ENCODE results near the gene USH1C.
A peak's percentile ranks its signal among the peaks of the same experiment; 100 is the strongest.

The USH1C gene

DNA sequence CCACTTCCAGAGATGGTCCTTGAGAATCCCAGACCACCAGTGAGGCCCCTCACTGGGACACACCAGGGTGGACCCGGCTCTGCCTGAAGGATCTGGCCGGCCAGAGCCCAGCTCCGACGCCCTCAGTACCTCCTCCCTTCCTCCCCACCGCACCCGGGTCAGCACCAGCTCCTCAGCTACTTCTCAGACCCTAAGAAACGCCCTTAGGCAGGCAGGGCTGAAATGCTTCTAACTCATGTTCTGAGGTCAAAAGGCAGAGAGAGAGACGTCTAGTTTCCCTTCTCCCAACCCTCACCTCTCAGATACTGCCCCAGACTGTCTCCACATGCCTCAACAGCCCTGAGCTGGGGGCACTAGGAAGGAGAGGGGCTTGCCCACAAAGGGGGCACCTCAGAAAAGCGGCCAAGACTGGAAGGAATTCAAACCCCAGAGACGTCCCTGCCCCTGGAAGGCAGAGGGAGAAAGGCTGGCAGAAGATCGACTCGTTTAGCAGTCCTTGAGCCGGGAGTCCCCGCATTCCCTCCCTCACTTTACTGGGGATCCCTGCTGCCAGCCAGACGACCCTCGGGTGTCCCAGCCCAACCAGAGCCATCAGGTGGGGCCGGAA, 539 bp downstream of the USH1C start:
- no peak for DNase-seq

DNA sequence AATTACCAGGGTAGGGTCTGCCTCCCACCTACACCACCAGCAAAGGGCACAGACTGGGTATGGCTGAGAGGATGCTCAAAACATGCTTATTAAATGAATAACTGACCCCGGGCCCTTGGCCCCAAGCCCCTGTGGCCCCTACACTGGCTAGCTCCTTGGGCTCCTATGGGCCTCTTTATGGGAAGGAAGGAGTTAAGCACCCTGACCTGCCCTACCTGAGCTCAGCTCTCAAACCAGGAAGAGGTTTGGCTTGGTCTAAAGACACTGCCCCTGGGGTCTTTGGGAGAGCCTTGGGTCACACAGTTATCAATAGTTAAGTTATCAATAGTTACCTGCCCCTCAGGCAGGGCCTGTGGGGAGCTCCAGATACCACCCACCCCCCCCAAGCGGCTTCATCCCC, 1.2 kb downstream of the USH1C start:
- DNase-seq = no peak

DNA sequence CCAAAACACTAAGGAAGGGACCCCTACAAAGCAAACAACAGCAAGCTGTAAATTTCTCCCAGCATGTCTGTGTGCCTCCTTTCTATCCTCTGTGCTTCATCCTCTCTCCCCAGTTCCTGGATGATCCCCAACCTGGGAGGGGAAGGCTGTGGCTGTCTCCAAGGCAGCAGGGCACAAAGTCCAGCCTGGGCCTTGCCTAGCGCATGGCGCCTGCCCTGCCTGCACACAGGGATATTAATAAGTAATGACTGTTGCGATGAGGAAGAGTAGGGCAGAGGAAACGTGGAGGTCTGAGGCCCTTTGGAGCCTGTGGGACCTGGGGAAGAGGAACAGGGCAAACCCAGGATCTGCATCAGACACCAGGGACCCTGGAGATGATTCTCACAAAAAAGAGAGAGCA, 2.0 kb downstream of the USH1C start:
- DNase-seq = no peak

DNA sequence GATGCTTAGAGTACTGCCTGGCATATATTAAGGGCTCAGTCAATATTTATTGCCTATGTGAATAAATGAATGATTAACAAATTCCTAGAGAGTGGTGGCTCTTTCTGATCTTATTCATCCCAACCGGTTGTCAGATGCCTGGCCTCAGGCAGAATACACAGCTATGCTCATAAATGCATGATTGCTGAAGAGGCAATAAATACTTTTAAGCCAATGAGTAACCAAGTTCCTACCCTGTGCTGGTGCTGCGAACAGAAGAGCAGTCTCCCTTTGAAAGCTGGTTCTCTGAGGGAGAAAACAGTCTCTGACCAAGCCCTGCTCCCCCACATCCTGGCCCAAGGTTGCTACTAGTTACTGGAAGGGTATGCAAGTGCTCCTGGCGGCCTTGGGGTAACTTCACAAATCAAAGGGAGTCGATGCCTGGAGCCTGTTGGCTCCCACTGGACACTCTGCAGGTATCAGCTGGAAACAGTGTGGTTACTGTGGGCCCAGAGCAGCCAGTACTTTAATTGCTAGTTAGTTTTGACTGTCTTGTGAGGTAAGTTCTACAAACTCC, 2.8 kb downstream of the USH1C start:
- DNase-seq = no peak

DNA sequence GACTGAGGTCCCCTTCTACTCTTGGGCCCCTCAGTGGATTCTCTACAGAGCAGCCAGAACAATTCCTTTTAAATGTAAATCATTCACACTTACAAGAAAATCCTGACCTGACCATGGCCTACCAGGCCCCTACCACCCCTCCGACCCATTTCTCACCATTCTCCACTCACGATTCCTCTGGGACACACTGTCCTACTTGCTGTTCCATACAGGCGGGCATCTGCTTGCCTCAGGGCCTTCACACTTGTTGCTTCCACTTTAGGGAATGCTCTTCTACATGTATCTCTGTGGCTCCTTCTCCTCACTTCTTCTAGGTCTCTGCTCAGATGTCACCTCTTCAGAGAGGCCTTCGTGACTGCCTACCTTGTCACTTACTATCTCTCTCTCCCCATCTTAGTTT, 3.4 kb downstream of the USH1C start:
- DNase-seq = no peak

DNA sequence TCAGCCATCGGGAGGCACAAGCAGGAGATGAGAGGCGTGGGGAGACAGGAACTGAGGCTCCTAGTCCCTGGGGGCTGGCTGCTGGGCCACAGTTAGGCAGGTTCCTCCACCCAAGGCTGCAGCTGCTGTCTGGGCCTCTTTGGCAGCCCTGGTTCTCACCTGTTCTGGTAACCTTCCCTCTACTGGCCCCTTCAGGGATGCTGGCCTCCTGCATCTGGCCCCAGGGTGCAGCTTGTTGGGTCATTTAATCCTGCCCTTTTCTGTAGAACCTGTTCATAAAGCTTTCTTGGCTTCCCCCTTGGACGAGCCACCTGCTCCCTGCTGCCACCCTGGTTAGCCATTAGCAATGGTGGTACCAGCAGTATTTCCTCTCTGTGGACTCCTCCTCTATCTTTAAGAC, 5.5 kb downstream of the USH1C start:
- DNase-seq = no peak

DNA sequence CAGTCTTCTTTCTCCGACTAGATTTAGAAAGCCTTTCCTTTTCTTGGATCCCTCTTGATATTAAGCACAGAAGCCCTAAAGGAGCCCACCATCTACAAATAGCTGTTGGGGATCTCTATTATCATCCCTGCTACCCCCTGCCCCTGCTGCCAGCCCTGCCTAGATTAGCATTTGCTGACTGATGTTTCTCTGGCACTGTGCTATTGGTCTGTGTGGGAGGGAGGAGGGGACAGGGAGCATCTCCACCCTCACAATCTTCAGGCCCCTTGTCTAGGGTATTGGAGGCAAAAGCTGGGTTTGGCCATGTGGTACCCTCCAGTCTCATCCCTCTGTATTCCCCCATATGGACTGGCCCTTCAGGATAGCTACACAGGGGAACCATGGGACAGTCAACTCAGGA, 6.2 kb downstream of the USH1C start:
- DNase-seq = no peak

DNA sequence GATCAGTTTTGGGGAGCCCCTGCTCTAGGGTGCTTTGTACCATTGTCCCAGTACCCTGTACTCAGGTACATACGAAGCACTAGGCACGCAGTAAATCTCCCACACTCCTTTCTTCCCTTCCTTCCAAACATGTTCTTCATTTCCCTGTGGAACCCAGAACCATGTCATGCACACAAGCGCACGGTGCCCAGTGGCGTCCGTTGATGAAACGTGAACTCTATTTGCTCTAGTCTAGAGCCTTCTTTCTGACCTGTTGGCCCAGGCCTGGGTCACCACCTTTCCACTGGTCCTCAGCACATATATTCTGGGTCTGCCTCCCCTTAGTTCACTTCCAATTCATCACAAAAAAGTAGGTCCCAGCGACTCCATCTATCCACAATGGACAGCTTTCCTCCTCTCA, 7.0 kb downstream of the USH1C start:
- DNase-seq = no peak

DNA sequence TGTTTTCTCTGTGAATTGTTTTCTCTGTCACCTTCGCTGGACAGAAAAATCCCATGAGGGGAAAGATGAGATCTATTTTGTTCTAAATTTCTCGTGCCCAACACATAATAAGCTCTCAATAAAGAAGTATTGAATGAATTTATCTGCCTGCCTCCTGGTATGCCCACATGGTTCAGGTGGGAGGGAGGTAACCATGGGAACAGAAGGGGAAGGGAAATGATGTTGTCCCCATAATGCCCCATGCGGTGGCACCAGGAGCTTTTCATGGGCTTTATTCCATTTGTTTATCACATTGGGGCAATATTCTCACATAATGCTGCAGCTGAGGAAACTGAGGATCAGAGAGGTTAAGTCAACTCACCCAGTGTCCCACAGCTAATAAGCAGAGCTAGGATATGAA, 8.7 kb downstream of the USH1C start:
- DNase-seq = no peak

DNA sequence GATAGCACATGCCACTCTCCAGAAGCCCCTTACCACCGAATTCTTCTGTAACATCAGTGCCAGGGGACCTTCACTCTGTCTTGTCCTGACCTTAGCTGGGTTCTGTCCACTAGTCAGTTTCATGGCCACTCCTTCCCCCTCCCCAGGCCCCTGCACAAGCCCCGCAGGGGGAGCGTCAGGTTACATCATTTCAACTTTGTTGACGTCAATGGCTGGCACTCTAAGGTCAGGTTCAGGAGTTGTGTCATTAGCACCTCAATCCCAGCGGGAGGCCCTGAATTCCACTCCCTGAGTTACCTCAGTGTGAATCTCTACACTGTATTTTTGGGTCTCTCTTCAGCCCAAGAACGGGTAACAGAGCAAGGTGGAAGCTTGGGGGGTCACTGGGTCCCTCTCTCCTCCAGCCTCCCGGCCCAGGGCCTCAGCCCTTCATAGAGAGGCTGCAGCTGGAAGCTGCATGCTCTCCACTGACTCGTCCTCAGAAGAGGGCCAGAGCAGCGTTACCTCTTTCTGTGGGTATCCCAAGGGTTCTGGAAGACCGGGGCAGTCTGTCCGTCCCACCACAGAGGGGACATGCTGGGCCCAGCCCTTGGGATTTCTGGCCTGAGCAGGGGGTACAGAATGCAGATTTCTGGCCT, 10.3 kb downstream of the USH1C start:
- DNase-seq = no peak

DNA sequence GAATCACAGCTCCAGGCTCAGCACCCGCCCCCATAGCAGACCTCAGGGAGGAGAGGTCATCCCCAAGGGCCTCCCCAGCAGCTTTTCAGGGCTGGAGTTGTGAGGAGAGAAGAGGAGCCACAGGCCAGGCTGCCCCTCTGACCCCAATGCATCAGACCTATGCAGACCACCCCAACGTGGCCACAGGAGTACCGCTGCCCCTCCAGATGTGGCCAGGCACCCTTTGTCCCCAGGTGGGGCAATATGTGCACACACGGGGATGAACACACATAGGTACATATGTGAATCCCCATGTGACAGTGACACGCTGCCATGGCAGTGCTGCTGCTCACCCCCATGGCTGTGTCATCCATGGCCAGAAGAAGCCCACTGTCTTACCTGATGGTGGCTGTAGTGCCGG, 10.9 kb downstream of the USH1C start:
- no peak for DNase-seq

DNA sequence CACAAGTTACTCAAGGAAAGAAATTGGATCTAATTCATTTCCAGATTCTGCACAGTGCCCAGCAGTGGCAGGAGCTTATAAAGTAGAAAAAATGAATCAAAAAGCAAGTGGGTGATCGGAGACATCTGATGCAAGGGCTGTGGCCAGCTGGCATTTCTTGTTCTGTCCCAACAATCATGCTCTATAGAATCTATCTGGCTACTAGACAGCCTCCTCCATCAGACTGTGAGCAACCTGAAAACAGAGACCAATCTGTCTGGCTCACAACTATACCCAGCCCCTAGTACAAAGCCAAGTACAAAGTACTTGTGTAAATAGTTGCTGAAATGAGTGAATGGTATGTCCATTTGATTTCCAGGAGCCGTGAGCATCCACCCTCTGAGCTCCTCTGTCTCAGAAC, 11.4 kb downstream of the USH1C start:
- no peak for DNase-seq

DNA sequence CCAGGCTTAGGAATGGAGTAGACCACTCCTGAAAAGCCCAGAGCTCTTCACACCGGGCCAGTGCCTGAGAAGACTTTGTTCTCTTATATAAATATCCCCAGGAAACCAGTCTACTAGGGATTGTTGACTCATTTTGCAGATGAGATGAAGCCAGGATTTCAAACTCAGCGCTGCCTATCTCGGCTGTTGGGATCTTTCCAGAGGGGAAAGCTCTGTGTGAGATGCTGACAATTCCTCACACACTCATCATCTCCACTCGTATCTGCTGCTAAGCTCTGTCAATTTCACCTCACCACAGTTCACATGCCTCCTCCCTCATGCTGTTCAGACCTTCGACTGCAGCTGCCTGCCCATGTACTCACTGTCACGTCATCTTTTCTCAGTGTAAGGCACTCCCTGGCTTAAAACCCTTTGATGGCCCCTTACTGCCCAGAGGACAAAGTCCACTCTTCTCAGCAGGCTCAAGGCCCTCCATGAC, 12.5 kb downstream of the USH1C start:
- no peak for DNase-seq

DNA sequence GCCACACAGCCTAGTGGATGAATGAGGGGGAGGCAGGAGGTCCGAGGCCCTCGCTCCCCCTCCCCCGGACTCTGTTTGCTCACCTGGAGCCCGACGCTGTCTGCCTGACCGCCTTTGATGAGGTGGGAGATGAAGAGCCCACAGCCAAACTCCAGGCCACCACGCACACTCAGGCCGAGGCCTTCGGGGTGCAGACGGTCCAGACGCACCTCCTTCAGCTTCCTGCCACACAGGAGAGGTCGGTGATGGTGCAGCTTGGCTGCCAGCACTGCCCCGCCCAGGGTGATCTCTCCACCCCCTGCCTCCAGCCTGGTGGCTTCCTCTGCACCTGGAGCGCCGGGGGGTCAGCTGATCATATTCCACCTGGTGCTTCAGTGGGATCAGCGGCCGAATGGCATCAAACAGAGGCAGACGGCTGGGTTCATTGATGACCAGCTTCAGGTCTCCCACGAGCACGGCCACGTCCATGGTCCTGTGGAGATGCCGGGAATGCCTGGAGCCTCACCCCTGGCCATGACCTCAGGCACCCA, 13.1 kb downstream of the USH1C start:
- no peak for DNase-seq

DNA sequence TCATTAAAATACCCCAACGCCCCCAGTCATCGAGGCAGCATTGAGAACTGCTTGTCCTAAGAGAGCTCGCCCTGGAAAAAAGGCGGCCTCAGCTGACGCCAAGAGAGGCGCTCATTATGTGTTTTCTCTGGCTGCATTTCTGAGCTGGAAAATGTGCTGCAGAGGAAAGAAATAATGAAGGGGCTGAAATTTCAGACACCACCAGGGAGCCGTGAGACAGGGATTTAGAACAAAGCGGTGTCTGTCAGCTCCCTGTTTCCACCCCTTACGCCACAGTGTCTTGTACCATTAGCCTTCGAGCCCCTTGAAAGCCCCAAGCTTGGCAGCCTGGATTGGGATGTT, 14.4 kb downstream of the USH1C start:
- no peak for DNase-seq

DNA sequence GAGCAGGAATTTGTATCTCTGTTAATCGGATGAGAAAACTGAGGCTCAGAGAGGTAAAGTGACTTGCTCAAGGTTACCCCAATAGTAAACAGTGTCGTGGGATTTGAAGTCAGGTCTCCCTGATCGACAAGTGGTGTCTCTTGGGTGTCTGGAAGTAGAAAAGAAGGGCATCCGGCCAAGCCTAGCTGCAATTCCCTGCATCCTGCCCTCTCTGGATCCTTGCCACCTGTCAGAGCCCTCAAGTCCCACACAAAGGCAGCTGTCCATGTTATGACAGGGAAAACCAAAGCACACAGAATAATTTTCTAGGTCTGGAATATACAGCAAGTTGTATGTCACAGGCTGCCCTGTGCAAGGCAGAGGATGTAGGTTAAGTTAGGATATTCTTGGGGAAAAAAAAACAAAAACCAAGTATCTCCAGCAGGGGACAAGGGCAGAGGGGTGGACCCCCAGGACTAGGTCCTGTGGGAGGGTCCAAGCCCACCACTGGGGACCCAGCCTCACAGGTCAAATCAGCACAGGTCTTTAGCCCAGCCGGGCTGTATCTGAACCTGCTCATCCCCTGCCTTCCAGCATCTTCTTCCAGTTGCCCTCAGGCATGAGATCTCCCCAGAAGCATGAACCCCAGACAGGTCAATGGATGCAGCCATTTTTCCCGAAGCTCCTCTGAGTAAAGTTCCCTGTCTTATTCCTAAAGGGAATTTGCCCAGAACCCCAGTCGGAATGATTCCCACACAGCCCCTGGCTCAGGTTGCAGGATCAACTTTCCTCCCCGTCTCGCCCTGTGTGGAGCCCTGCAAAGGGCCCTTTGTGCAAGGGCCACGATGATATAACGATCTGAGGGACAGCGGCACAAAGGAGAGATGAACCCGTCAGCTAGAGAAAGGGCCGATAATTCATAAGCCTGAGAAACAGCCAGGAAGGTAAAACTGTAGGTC, 15.0 kb downstream of the USH1C start:
- DNase-seq = no peak

DNA sequence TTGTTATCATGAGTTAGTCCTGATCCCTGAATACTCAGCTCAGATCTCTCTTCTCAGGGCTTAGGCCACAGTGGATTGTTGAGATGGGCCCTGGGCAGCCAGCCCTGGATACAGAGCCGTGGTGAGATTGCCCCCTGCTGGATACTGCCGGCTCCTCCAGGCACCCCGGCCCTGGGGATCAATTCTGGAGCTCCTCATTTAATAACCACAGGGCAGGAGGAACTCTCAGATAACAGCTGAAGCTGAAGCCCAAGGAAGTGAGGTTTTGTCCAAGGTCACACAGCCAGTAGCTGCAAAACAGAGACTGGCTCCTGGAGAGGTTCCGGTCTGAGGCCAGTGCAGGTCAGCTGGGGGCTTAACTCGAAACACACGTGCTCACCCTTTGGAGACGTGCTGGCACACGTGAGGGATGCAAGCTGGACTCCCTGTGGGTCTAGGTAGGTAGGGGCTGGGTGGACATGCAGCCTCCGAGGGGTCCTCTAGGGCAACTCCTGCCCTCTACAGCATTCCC, 16.0 kb downstream of the USH1C start:
- DNase-seq = peak; percentile 13

DNA sequence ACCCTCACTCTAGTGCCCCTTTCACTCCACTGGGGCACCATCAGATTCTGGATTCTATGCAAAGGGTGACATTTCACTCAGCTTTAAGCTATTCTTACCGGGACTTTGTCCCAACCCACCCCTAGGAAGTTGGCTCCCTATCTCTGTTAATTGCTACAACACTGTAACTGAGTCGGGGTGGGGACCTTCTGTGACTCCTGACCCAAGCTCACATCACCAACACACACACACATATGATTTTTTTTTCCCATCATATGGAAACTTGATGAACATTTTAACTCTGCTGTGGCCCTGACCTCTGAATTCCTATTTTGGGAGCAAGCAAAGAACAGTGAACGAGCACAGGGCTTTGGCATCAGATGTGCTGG, 16.6 kb downstream of the USH1C start:
- no peak for DNase-seq

DNA sequence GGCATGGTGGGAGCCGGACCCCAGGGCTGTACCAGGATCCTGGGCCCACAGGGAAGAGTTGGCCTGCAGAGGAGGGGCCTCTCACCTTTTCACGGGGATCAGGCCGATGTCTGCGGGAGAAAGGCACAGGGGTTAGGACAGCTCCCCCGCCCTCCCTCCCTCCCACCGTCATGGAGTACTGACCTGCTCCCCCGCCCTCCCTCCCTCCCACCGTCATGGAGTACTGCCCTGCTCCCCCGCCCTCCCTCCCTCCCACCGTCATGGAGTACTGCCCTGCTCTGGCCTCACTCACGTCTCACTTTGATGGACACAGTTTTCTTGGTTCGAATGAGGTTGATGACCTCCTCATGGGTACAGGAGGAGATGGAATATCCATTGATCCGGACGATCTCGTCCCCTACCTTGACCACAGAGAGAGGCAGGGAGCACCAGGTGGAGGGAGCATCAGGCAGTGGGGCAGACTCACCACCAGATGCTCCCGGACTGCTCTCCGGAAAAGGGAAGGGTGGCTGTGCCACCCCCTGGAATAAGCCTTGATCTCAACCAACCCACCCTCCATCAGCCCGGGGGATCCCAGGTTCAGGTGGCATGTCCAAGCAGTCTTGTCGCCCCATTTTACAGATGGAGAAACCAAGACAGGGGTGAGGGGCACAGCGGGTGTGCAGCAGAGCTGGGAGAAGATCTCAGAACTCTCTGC, 17.1 kb downstream of the USH1C start:
- DNase-seq = no peak

DNA sequence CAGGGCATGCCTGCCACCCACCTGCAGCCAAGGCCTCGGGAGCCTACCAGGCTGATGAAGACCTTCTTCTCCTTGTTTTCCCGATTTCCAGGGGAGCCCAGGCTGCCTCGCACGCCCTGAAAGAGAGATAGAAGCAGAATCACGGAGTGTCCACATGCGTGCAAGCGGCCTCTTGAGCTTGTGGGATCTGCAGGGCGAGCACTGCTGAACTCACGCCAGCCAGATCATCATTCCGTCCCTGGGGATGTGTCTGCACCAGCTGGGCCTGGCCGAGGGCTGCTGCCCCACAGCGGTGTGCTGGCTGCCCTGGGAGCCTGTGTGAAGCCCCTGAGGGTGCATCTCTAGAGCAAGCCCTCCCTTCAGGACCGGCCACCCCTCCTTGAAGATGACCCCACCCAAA, 17.9 kb downstream of the USH1C start:
- DNase-seq = no peak

DNA sequence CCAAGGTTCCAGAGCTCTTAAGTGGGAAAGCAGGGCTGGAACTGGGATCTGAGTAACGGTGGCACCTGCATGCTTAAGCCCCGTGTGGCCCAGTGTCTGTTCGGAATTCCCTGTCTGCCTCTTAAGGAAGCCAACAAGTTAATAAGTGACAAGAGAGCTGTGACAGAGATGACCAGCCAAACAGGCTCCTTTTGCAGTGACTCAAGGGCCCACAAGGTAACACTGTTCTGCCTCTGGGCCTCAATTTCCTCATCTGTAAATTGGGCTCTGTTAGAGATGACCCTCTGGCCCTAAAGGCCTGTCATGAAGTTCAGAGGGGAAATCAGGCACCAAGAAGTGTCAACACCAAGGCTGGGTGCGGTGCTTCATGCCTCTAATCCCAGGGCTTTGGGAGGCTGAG, 18.6 kb downstream of the USH1C start:
- DNase-seq = no peak

DNA sequence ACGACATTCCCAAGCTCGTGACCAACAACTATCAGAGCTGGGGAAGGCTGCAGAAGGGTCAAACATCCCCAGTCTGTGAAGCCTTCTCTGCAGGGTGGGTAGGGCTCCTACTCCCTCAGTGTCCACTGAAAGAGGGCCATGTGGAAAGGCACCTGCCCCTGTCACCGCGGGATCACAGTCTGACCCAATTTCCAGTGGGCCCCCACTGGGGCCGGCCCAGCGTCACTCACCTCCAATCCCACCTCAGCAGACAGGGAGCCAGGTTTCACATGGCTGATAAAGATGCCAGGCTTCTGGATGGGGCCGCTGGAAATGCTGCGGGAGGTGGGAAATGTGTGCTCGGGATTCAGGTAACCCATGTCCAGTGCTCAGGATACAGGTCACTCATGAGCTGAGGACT, 20.0 kb downstream of the USH1C start:
- DNase-seq = no peak

DNA sequence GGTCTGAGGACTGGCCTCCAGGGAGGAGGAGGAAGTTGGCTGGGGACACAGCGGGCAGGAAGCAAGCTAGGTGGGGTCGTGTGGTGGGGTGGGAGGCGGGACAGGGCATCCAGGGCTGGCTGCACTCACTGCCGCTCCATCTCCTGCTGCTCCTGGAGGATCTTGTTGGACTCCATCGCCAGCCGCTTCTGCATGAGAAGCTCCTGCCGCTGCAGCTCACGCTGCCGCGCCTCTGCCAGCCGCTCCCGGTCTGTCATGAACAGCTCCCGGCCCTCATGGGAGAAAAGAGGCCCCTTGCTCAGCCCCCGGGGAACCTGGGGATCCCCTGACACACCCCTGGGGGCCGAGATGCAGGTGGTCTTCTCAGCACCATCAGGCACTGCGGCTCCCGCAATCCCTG, 21.6 kb downstream of the USH1C start:
- DNase-seq = no peak
